GM21786 (cell line): ENCODE measurements around the gene TMEM134.

ENCODE experiments used
- ATAC-seq: cut with Tn5 transposase; IDR thresholded peaks from one replicate; pipeline ENCODE4 v1.9.1; 2021; ENCODE audit not compliant: unreplicated experiment

TMEM134 gene

GRCh38 chr11:67463186-67463585 is 5.9 kb downstream of the TMEM134 start:
- ATAC-seq, result no peak

GRCh38 chr11:67458266-67458665 is 10.8 kb downstream of the TMEM134 start:
- ATAC-seq, result no peak

DNA sequence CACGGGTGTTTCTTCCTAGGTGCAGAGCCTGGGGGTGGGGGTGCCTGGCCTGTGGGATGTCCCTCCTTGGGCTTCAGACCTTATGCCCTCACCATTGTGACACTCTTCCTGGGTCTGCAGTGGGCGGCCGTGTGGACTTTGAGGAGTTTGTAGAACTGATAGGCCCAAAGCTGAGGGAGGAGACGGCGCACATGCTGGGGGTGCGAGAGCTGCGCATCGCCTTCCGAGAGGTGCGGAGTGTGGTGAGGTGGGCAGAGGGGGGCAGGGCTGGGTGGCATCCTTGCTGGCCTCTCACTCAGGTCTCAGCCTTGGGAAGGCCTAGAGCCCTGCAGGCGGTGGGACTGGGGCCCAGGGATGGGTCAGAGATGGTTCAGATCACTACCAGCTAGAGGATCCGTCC is 11.6 kb downstream of the TMEM134 start:
- ATAC-seq, result no peak

- no peak for ATAC-seq
Observed at GRCh38 chr11:67456068-67456705, 12.9 kb downstream of the TMEM134 start.

DNA sequence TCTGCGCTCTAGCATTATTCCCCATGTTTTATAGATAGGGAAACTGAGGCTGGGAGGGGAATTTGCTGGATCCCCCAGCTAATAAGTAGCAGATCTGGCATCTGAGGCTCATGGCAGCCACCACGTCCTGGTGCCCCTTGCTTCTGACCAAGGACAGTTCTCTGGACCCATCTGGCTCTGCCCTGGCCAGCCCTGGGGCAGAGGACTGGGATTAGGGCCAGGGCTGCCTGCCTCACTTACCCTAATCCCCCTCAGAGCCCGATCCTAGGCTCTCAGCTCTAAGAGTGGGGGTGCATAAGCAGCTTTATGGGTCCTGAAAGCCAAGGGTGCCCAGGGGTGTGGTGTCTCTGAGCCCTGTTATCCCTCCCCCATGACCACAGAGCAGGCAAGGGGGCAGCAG is 14.0 kb downstream of the TMEM134 start, which contains the start of gene CABP4:
Gene CABP4 (plus strand): TSS at position 301 of the 400 bp plus-strand sequence. CDS start 70 bp downstream, at position 371.
- no peak for ATAC-seq

DNA sequence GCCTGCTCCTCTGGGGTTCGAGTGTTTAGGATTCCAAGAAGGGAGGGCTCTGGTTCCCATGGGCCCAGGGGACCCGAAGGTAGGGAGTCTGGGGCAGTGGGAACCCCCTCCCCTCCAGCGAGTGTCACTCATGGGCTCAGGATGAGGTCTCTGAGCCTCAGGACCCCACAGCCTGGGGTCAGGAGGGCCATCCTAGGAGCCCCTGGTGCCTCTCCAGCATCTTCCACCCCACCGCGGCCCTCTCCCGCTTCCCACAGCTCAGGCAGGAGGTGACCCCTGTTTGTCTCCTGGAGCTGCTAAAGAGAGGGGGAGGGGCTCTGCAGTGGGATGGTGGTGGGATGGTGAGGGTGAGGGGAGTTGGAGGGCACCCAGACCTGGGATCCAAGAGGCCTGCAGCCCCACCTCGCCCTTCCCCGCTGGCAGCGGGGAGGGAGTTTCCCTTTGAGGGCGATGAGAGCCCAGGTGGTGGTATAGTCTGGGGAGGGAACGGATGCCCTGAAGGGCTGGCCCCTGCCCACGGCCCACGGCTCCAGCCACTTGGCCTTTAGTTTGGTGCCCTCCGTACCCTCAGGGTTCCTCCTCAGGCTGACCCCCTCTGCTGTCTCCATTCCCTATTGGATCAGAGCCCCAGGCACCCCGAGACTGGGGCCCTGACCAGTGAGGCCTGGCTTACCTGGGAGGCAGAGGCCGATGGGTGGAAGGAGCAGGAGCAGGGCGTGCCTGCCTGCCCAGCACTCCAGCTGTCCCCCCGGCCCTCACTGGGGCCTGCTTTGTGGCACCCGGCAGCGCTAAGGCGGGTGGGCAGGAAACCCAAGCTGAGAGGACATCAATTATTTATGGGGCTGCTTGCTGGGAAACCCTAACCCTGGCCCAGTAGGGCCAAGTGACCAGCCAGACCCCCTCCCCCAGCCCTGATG is 15.0 kb downstream of the TMEM134 start:
- ATAC-seq, result no peak

- ATAC-seq, result no peak
Observed at GRCh38 chr11:67452141-67452952, 16.7 kb downstream of the TMEM134 start, which contains the start of gene GPR152. Gene GPR152 (minus strand): TSS chr11:67452729. CDS start chr11:67452724, 5 bp downstream.

- ATAC-seq, result no peak
Observed at GRCh38 chr11:67451658-67451976, 17.4 kb downstream of the TMEM134 start.

GRCh38 chr11:67450796-67451657 is 18.0 kb downstream of the TMEM134 start:
- no peak for ATAC-seq

DNA sequence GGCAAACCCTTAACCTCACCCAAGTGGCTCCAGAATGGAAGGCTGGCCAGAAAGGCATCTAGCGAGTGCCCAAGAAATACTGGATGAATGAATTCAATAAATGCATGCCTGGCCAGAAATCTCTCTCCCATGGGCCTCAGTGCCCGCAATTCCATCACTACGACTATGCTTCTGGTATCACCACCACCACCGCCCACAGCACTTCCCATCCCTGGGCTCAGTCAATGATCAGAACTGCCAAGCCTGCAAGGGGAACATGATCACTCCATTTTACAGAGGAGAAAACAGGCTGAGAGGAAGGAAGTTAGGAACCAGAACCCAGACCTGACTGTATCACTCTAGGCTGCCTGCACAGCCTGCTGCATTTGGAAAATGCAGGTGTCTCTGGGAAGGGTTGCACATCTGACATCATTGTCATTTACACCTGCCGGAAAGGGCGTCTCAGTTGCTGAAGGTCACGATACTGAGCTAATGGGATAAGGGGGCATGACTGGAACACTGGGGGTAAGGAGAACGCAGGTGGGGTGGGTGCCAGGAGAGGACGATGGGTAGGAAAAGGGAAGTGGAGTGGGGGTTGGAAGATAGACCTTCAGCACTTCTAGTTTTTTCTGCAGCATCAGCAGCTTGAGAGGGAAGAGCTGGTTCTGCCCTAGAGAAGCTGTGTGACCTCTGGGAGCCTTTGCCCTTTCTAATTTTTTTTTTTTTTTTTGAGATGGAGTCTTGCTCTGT is 19.8 kb downstream of the TMEM134 start:
- no peak for ATAC-seq

DNA sequence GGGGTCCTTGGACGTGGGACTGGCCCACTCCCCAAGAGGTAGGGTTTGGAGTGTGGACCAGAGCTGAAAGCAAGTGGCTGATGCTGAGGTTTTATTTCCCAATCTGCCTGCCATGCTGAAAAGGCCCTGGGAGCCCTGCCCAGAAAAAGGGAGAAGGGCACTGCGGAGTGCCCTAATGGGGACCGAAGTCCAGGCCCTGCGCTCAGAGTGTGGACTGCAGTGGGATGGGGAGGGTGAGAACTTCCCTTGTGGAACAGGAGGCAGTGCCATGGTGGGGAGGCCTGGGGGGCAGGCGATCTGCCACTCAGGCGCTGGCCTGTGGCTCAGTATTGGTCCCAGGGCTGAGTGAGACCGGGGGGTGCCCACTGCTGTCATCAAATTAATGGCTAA is 20.8 kb downstream of the TMEM134 start:
- ATAC-seq, result no peak

DNA sequence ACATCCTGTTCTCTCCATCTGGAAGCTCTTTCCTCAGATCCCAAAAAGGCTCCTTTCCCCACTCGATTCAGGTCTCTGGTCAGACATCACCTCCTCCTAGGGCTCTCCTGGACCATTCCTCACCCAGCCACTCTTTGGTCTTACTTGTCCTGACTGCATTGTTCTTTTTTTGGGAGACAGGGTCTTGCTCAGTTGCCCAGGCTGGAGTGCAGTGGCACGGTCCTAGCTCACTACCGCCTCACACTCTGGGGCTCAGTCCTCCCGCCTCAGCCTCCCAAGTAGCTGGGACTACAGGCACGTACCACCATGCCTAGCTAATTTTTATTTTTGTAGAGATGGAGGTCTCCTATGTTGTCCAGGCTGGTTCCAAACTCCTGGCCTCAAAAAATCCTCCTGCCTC is 23.5 kb downstream of the TMEM134 start:
- no peak for ATAC-seq

DNA sequence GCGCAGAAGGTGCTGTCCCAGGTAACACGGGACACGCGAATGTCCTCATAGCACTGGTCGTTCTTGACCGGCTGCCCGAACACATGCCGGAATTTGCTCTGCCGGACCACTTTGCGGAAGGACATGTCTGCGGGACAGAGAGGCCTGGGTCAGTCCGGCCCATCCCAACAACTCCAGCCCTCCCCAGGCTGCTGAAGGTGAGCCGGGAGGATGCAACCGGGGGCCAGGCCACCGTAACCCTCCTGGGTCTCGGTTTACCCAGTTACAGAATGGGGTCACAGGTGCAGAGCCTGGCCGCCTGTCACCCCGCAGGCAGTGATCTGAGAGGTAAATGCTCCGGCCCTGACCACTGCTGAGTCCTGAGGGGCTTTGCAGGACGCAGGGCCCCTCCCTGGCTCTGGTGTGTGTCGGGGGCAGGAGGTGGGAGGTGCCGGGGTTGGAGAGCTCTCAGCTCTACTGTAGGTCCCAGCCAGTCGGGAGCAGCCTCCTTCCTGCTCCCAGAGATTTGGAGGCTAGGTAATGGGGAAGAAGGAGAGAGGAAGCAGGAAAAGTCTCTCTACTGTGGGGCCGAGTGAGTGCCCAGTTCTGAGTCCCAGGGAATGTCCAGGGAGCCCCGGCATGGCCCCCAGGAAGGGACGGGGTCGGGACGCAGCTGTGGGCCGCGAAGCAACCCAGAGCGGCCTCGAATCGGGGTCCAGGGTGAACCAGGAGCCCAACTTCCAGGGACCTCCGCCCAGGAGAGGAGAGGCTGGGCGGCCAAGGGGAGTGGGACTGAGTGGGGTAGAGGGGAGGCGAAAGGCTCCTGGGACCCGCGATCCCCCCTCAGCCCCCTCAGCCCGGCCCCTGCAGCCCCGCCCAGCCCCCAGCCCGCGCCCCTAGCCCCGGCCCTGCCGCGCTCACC is 26.3 kb downstream of the TMEM134 start:
- ATAC-seq, result no peak

DNA sequence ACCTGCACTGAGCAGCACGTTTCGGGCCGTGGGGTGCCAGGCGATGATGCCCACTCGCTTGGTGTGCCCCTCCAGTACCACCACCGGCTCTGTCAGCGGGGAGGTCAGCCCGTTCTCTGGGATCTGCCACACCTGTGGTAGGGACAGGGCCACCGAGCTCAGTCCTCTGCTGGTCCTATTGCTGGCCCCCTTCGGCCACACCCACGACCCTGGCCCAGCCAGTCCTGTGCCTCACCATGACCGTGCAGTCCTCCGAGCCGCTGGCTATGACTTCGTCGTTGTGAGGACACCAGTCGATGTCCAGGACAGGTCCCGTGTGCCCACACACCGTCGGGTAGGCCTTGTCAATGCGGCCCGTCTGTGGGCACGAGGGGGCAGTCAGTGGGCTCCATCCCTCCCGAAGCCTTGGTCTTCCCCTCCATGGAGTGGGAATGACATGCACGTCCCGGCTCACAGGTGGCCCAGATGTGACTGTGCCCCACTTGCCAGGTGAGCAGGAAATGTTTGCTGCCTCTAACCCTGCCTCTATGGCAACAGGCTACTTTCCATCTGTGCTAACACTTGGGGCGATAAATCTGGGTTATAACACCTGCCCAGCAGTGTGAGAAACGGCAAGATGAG is 27.2 kb downstream of the TMEM134 start:
- no peak for ATAC-seq

- no peak for ATAC-seq
Observed at GRCh38 chr11:67441098-67441563, 27.9 kb downstream of the TMEM134 start.

DNA sequence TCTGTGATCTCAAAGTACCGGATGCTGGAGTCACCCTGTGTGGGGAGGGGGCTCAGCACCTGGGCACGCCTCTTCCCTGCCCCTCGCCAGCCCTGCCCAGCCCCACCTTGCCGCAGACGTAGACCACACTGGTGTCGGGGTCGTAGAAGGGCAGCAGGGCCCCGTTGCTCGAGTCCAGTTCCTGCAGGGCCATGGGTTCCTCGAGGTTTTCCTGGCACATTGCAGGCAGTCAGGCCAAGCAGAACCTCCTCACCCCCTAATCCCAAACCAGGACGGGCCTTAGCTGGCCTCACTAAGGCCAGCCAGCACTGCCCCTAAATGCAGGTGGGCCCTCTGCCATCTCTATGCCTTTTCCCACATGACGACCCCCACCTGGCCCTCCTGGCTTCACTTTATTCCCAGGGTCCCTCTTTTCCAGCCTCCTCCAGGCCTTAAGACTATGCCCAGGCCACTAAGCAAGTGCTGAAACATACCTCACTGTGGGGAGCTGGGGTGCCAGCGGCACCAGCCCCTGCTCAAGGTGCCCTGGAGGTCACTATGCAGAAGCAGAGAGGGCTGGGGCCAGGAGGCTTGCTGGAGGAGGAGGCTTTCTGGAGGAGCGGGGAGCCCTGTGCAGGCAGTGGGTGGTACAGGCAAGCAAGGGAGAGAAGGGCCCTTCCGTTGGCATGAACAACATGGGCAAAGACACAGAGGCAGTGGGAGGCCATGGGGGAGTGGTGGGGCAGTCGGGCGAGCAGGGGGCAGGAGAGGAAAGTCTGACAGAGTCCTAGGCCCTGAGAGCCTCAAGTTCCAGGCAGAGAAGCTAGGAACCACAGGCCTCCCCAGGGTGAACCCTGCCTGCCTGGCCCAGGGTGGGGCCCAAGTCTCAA is 28.6 kb downstream of the TMEM134 start:
- no peak for ATAC-seq
